Activated naive CD4-positive, alpha-beta T cell treated with anti-CD3 and anti-CD28 coated beads, Interleukin-2, amount 50 U/mL, for 24 hours (primary cell): ENCODE data around the gene MYF6.

Experiments used
- H3K27ac Mint-ChIP-seq: one replicate; pipeline ENCODE4 v1.8.0; 2021; ENCODE audit warnings: mild to moderate bottlenecking, mixed read lengths
- H3K27me3 Mint-ChIP-seq: one replicate; pipeline ENCODE4 v1.8.0; 2021; ENCODE audit warnings: mixed read lengths
- H3K36me3 Mint-ChIP-seq: one replicate; pipeline ENCODE4 v1.8.0; 2021; ENCODE audit warnings: mixed read lengths
- H3K4me1 Mint-ChIP-seq: one replicate; pipeline ENCODE4 v1.8.0; 2021; ENCODE audit warnings: mixed read lengths
- H3K4me3 Mint-ChIP-seq: one replicate; pipeline ENCODE4 v1.8.0; 2021; ENCODE audit warnings: mild to moderate bottlenecking, mixed read lengths
- H3K9me3 Mint-ChIP-seq: one replicate; pipeline ENCODE4 v1.8.0; 2021; ENCODE audit warnings: mixed read lengths

MYF6 gene

DNA sequence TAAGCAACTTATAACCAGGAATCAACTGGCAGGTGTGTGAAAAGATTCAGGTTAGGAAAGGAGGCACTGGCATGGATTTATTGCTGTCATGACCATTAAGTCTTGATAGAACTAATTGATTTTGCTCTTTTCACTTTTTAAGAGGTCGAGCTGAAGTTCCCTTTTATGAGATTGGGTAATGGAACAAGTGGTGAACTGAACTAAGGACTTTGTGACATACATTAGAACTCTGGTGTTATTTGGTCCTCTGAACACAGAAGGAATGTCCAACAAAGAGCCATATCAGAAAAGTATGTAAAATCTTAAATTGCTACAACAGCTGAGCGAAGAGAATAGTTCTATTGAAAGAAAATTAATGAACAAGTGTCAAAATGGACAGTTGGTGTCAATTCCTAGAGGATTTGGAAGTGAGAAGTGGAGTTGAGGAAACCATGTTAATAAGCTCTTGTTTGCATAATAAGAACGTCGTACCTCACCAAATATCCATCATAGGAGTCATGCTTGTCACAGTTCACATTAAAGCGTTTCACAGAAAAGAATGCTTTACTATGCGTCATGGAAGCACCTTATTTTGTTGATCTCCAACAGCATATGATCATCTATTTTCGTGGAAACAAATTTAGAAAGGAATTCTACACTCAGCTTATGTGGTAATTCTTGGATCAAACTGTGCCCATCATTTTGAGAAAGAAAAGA, 8.4 kb upstream of the MYF6 start:
- no peaks in the 10 kb centered on the region for H3K27me3 Mint-ChIP-seq
- H3K36me3 Mint-ChIP-seq: no peaks in the 10 kb centered on the region
- no peaks in the 10 kb centered on the region for H3K9me3 Mint-ChIP-seq
- no peak overlapping the region for H3K4me3 Mint-ChIP-seq
- H3K27ac Mint-ChIP-seq: no peak overlapping the region
- H3K4me1 Mint-ChIP-seq: no peaks in the 10 kb centered on the region

DNA sequence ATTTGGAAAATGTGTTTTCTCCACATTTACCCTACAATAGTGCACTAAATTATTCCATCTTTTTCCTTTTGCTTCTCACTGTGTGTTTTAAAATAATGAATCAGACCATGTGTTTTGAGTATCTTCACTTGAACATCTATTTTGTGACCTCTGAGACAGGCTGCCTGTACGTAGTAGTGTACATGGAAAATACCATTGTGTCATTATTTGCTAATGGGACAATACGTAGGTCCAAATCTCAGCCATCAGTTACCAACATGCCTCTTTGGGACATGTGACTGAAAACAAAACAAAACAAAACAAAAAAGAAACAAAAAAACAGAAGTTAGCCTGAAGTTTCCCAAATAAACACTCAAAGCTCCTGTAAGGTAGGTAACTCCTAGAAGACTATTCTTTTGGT, 7.1 kb upstream of the MYF6 start:
- H3K4me3 Mint-ChIP-seq: no peak overlapping the region
- H3K4me1 Mint-ChIP-seq: no peaks in the 10 kb centered on the region
- no peaks in the 10 kb centered on the region for H3K36me3 Mint-ChIP-seq
- H3K9me3 Mint-ChIP-seq: no peaks in the 10 kb centered on the region
- H3K27ac Mint-ChIP-seq: no peak overlapping the region
- H3K27me3 Mint-ChIP-seq: no peaks in the 10 kb centered on the region

DNA sequence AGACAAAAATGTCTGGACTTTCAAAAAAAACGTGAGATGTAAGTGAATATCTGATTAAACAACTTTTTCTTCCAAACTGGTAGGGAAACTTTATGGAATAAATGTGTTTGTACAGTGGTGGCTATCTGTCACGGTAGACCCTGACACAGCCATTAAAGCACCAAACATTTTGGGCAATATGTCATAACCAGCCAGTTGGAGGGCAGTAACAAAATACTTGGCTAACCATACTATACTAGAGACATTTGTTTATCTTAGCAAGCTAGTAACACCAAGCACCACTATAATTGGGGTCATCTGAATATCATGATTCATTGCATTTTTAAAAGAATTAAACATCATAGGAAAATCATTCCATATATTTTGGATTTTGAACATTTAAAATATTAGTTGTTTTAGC, 6.0 kb upstream of the MYF6 start:
- Mint-ChIP-seq H3K4me3 (no peak overlapping the region), H3K36me3 (no peaks in the 10 kb centered on the region), H3K4me1 (no peaks in the 10 kb centered on the region), H3K27me3 (no peaks in the 10 kb centered on the region), H3K27ac (no peak overlapping the region), H3K9me3 (no peaks in the 10 kb centered on the region)

DNA sequence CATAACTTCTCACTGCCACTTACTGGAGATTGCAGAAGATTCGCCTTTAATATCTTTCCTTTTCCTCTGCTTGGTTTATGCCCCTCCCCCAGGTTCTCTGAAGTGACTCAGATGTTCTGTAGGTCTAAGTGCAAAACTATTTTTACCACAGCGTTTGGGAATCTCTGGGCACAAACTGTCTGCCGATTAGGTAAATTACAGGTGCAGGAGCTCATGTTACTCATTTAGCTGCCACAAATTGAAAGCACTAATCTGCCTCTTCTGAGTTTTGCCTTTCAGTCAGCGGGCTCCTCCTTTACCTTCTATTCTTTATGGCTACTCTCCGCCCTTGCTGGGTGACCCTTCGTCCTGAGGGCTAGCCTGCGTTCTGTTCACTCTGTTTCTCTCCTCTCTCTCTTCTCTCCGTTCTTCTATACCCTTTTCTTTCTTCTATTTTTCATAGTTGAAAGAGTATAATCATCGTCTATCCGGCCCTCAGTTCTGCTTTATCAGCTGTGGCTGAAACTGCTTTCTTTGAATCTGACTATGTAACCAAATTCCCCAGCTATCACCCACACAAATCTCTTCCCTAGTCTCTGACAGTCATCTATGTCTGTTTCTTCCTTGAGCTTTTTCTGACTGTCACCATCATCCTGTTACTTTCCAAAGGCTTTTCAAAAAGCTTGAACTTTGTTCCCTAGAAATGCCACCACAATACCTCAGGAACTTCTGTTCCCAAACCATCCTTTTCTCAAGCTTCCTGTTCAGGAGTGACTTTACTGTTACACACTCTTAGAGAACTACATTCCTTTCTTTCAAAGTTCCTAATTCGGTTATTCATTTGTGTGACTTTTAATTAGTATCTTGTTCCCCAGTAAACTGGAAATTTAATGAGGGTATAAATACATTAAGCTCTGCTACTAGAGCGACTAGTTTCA, 4.3 kb upstream of the MYF6 start:
- Mint-ChIP-seq H3K27me3 (peaks cover 8% of the 10 kb centered on the region), H3K4me1 (no peaks in the 10 kb centered on the region), H3K4me3 (no peak overlapping the region), H3K36me3 (no peaks in the 10 kb centered on the region), H3K9me3 (no peaks in the 10 kb centered on the region), H3K27ac (no peak overlapping the region)

DNA sequence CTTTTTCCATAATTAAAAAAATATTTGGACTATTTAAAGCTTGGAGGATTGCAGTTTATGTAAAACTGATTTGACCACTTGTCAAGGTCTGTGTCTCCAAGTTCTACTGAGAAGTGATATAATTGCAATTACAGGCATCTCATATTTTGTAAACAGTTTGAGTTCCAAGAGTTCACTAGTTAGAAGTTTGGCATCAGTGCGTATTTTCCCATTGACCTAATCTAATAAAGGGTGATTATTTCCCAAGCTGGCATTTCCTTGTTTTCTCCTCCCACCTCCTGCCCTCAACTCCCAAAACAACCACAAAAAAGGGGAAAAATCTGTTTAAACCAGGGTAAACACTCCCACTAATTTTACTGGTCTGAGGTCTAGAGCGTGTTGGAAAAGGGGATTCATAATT, 3.0 kb upstream of the MYF6 start:
- Mint-ChIP-seq H3K27ac (no peak overlapping the region), H3K9me3 (no peaks in the 10 kb centered on the region), H3K27me3 (peaks cover 18% of the 10 kb centered on the region), H3K4me1 (no peaks in the 10 kb centered on the region), H3K36me3 (no peaks in the 10 kb centered on the region), H3K4me3 (no peak overlapping the region)

DNA sequence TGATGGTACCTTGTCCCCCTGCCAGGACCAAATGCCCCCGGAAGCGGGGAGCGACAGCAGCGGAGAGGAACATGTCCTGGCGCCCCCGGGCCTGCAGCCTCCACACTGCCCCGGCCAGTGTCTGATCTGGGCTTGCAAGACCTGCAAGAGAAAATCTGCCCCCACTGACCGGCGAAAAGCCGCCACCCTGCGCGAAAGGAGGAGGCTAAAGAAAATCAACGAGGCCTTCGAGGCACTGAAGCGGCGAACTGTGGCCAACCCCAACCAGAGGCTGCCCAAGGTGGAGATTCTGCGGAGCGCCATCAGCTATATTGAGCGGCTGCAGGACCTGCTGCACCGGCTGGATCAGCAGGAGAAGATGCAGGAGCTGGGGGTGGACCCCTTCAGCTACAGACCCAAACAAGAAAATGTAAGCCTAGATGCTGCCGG, 410 bp downstream of the MYF6 start:
- Mint-ChIP-seq H3K27ac (no peak overlapping the region), H3K4me3 (no peak overlapping the region), H3K9me3 (peaks cover 4% of the 10 kb centered on the region), H3K36me3 (no peaks in the 10 kb centered on the region), H3K27me3 (peaks cover 32% of the 10 kb centered on the region), H3K4me1 (no peaks in the 10 kb centered on the region)

DNA sequence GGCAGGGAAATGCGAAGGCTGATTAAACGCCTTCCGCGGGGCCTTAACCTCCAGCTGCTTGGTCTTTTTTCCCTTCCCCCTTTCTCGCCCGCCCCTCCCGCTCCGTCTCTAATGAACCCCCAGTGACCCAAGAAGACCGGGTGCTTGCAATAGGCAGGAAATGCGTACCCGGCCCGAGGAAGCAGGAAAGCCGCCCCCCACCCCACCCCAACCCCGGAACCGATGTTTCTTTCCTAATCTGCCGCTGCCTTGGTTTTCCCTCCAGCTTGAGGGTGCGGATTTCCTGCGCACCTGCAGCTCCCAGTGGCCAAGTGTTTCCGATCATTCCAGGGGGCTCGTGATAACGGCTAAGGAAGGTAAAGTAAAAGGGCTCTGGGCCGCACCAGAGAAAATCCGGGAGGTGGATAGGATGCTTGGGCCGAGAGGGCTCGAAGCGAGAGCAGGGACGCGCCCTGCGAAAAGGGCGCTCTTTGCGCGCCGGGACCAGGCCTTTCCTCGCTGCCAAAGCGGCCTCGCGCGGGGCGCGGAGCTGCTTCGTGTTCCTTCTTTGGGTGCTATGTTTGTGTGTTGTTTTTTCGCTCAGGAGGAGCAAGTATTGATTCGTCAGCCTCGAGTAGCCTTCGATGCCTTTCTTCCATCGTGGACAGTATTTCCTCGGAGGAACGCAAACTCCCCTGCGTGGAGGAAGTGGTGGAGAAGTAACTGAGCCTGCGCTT, 983 bp downstream of the MYF6 start:
- H3K27ac Mint-ChIP-seq: no peak overlapping the region
- no peaks in the 10 kb centered on the region for H3K4me1 Mint-ChIP-seq
- no peaks in the 10 kb centered on the region for H3K36me3 Mint-ChIP-seq
- H3K4me3 Mint-ChIP-seq: no peak overlapping the region
- H3K9me3 Mint-ChIP-seq: peaks cover 6% of the 10 kb centered on the region
- H3K27me3 Mint-ChIP-seq: peaks cover 32% of the 10 kb centered on the region

DNA sequence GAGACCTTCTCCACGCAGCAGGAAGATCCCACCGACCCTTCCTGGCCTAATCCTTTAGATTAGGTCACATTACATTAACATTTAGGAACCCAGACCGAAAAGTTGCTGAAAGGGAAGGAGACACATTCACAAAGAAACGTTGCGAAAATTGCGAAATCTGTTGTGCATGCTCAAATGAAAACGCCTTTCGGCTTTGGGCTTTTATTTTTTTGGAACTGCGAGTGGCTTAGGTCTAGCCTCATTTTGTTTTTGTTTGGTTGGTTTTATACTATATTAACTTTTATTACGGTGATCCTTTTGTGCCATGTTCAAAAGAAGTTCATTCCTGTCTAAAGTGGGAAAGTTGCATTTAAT, 1.5 kb downstream of the MYF6 start:
- peaks cover 6% of the 10 kb centered on the region for H3K9me3 Mint-ChIP-seq
- H3K36me3 Mint-ChIP-seq: no peaks in the 10 kb centered on the region
- H3K27me3 Mint-ChIP-seq: peaks cover 35% of the 10 kb centered on the region
- no peaks in the 10 kb centered on the region for H3K4me1 Mint-ChIP-seq
- H3K27ac Mint-ChIP-seq: no peak overlapping the region
- no peak overlapping the region for H3K4me3 Mint-ChIP-seq

DNA sequence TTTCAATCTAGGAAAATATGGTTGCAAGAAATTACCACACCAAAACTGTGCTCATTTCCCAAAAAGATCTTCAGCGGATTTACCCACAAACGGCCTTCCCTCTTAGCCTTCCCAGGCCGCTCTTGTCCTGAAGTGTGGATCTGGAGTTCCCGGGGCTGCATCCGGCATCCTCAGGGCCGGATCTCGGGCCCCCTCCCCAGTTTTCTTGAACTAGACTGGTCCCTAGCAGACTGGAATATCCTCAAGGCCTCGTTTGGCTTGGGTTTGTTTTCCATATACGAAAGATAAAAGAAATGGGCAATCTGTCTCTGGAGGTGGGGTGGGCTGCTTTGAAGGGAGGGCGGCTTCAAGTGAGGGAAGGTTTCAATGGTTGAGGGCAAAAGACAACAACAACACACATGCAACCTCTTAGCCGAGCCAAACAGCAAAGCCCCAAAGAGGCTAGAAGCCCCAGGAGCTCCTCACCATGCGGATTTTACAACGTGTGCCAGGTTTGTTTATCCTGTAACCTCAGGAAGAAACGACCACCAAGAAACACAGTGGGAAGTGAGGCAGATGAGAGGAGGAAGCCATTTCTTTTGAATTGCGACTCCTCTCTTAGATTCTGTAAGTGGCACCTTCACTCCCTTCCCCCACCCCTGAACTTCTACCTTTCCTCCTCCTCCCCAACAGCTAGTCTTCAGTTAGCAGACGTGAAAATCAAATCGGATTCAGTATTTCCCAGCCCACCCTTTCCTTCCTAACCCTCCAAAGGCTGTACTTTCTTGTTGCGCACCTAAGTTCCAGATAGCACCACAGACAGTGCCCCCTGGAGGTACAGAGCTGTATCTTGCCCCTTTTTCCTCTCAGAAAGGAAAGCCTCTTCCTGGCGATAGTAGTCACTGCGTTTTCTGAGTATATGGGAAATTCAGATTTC, 2.6 kb downstream of the MYF6 start:
- Mint-ChIP-seq H3K4me1 (no peaks in the 10 kb centered on the region), H3K36me3 (no peaks in the 10 kb centered on the region), H3K9me3 (peaks cover 6% of the 10 kb centered on the region), H3K27me3 (peaks cover 44% of the 10 kb centered on the region), H3K4me3 (no peak overlapping the region), H3K27ac (no peak overlapping the region)

DNA sequence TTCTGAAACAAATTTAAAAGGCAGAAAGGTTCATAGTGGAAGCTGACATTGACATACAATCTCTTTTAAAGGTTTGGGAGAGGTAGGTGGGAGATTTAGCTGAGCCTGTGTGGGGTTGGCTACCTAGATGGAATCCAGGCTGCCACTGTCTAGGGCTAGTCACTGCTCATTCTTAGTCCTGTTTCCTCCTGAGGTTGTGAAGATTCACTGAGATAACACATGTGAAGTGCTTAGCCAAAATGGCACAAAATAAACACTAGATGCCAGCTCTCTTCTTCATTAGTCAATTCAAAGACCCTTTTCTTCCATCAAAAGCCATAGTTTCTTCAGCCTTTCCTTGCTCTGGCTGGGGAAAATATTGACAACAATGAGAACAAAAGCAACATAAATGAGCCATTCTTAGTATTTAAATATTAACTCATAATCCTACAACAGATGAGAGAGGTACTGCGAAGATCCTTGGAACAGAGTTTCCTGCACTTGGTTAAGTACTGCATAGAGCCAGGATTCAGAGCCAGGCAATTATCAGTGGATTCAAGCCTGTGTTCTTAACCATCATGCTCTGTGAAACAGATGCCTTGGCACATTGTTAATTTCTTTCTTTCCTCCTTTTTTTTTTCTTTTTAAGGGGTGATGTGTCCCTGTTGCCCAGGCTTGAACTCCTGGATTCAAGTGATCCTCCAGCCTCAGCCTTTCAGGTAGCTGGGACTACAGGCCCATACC, 3.5 kb downstream of the MYF6 start:
- Mint-ChIP-seq H3K27me3 (peaks cover 48% of the 10 kb centered on the region), H3K4me1 (no peaks in the 10 kb centered on the region), H3K27ac (no peak overlapping the region), H3K9me3 (peaks cover 6% of the 10 kb centered on the region), H3K36me3 (no peaks in the 10 kb centered on the region), H3K4me3 (no peak overlapping the region)

DNA sequence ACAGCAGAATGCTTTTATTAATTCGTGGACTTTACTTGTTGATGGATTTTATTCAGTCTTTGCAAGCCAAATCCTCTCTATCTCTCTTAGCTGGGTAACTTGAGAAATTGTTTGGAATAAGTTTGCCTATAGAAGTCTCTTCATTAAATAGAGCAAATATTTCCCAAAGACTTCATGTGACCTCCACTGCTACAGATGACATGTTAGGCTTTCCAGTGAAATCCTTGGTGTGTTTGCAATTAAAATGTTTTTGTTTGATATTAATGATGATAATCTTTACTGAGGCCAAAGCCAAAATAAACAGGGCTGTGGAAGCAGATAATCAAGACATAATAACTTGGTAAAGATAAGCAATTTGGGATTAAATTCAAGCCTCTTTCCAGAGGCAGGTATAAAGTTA, 4.4 kb downstream of the MYF6 start:
- no peak overlapping the region for H3K4me3 Mint-ChIP-seq
- peaks cover 6% of the 10 kb centered on the region for H3K9me3 Mint-ChIP-seq
- no peaks in the 10 kb centered on the region for H3K4me1 Mint-ChIP-seq
- H3K36me3 Mint-ChIP-seq: no peaks in the 10 kb centered on the region
- peaks cover 52% of the 10 kb centered on the region for H3K27me3 Mint-ChIP-seq
- no peak overlapping the region for H3K27ac Mint-ChIP-seq

DNA sequence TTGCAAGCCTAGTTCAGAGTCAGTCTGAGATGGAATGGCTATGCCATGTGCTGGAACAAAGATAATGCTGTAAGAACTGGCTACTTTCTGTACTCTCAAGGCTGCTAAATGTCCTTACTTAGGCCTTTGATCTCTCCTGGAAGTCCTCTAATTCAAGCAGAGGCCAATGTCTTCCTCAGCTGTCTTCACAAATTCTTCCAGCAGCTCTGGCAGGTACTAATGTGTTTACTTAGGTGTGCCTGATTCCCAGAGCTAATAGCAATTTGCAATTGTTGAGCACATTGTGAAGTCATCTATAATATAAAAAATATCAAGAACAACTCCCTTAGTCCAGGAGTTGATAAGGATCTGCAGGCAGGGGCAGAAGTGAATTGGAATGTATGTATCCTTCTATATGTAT, 5.4 kb downstream of the MYF6 start:
- H3K4me3 Mint-ChIP-seq: no peak overlapping the region
- no peaks in the 10 kb centered on the region for H3K4me1 Mint-ChIP-seq
- H3K27me3 Mint-ChIP-seq: peaks cover 44% of the 10 kb centered on the region
- no peaks in the 10 kb centered on the region for H3K36me3 Mint-ChIP-seq
- no peak overlapping the region for H3K27ac Mint-ChIP-seq
- H3K9me3 Mint-ChIP-seq: peaks cover 6% of the 10 kb centered on the region

DNA sequence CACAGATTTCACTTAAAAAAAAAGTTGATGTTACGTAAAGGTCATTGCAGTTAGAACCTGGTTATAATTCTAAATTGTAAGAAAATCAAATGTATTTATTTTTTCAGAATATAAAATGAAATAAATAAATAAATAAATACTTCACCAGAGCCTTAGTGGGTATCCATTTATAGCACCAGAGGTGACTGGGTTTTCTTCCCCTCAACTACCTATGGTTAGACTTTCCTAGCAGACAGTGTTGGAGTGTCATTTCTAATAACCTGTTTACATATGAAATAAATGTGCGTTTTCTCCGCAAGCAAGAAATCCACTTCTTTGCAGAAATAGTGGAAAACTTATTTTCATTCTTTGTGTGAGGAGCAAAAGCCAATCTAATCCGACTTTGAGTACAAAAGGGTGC, 6.0 kb downstream of the MYF6 start:
- Mint-ChIP-seq H3K27me3 (peaks cover 43% of the 10 kb centered on the region), H3K4me3 (no peak overlapping the region), H3K4me1 (no peaks in the 10 kb centered on the region), H3K27ac (no peak overlapping the region), H3K36me3 (no peaks in the 10 kb centered on the region), H3K9me3 (peaks cover 6% of the 10 kb centered on the region)

DNA sequence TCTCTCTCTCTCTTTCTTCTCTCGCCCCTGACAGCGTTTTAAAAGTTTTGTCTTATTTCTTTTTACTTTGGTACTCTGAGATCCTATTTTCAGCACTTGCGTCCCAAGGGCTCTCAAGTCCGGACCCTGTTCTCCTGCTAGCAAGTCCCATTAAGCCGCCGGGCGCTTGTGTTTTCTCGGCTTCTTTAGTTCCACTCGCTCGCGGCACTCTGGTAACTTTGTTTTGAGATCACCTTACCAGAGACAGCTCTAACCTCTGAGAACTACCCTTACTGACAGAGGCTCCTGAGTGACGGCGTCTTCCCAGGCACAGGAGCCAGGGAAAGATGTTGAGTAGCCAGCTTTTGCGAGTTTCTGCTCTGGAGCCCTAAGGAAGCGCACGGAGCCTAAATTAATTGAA, 6.6 kb downstream of the MYF6 start:
- Mint-ChIP-seq H3K4me1 (no peaks in the 10 kb centered on the region), H3K27ac (no peak overlapping the region), H3K4me3 (no peak overlapping the region), H3K36me3 (no peaks in the 10 kb centered on the region), H3K9me3 (peaks cover 6% of the 10 kb centered on the region), H3K27me3 (peaks cover 39% of the 10 kb centered on the region)

DNA sequence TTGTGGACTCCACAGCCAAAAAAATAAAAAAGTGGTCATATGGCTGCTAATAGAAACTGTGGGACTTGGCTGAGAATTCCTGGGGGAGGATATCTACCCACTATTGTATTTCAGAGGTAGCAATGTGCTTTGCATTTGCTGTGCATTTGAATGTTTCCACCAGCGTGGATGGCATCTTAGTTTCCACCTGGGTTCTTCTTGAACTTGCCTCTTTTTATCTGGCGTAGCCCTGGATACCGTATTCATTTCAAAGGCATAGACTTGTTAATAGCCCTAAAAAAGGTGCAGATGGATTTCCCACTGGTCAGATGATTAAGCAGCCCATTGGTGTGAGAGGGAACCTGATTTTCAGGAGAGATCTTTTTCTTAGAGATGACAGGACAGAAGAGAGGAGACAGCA, 7.4 kb downstream of the MYF6 start:
- peaks cover 6% of the 10 kb centered on the region for H3K9me3 Mint-ChIP-seq
- H3K4me1 Mint-ChIP-seq: no peaks in the 10 kb centered on the region
- peaks cover 34% of the 10 kb centered on the region for H3K27me3 Mint-ChIP-seq
- no peaks in the 10 kb centered on the region for H3K36me3 Mint-ChIP-seq
- H3K4me3 Mint-ChIP-seq: no peak overlapping the region
- no peak overlapping the region for H3K27ac Mint-ChIP-seq
